H9 (cell line): Measurements from ENCODE around the gene SLC7A14. TPM values are rescaled to one million over a fixed set of nuclear protein-coding genes. Genes with fewer than 3 reads are reported as not detected.

ENCODE experiments used
- DNase-seq: peaks from one replicate; pipeline ENCODE4 v3.0.0-alpha.2; 2017
- H2AFZ ChIP-seq: one replicate; pipeline ENCODE4 v1.6.1; 2013; ENCODE audit warnings: mild to moderate bottlenecking, low read length, control low read depth, moderate library complexity
- H2AK5ac ChIP-seq: 2 replicates; pipeline ENCODE4 v1.6.1; 2013; ENCODE audit warnings: low read length, control low read depth, mixed read lengths; ENCODE audit not compliant: insufficient read length
- H2BK120ac ChIP-seq: one replicate; pipeline ENCODE4 v1.6.1; 2013; ENCODE audit warnings: low read depth, mild to moderate bottlenecking, low read length, control low read depth, inconsistent platforms; ENCODE audit not compliant: poor library complexity, severe bottlenecking
- H2BK12ac ChIP-seq: 2 replicates; pipeline ENCODE4 v1.6.1; 2013; ENCODE audit warnings: low read length, control low read depth, mixed read lengths, low read depth; ENCODE audit not compliant: insufficient read length
- H2BK15ac ChIP-seq: 2 replicates; pipeline ENCODE4 v1.6.1; 2013; ENCODE audit warnings: low read depth, low read length, control low read depth
- H2BK20ac ChIP-seq: one replicate; pipeline ENCODE4 v1.6.1; 2013; ENCODE audit warnings: low read depth, mild to moderate bottlenecking, low read length, control low read depth, inconsistent platforms; ENCODE audit not compliant: poor library complexity, severe bottlenecking
- H2BK5ac ChIP-seq: 2 replicates; pipeline ENCODE4 v1.6.1; 2013; ENCODE audit warnings: low read length, control low read depth, mixed read lengths; ENCODE audit not compliant: insufficient read length
- H3K14ac ChIP-seq: 2 replicates; pipeline ENCODE4 v1.6.1; 2013; ENCODE audit warnings: low read length, control low read depth; ENCODE audit not compliant: insufficient read depth
- H3K18ac ChIP-seq: 2 replicates; pipeline ENCODE4 v1.6.1; 2013; ENCODE audit warnings: low read depth, mild to moderate bottlenecking, mixed read lengths, low read length, control low read depth; ENCODE audit not compliant: insufficient read length
- H3K23ac ChIP-seq: 2 replicates; pipeline ENCODE4 v1.6.1; 2013; ENCODE audit warnings: low read length, control low read depth, mixed read lengths, low read depth; ENCODE audit not compliant: insufficient read length
- H3K23me2 ChIP-seq: 2 replicates; pipeline ENCODE4 v1.6.1; 2013; ENCODE audit warnings: low read depth, mild to moderate bottlenecking, mixed read lengths, low read length, control low read depth; ENCODE audit not compliant: insufficient read length, poor library complexity, severe bottlenecking
- H3K27ac ChIP-seq: 2 replicates; pipeline ENCODE4 v1.5.1; 2013; ENCODE audit warnings: low read length, control low read depth, mixed read lengths, low read depth; ENCODE audit not compliant: insufficient read length
- H3K27me3 ChIP-seq: 2 replicates; pipeline ENCODE4 v1.6.1; 2013; ENCODE audit warnings: low read length, control low read depth, inconsistent platforms; ENCODE audit not compliant: insufficient read depth
- H3K4ac ChIP-seq: 2 replicates; pipeline ENCODE4 v1.6.1; 2013; ENCODE audit warnings: low read depth, mild to moderate bottlenecking, control low read depth, inconsistent platforms, low read length, moderate library complexity
- H3K4me1 ChIP-seq: 2 replicates; pipeline ENCODE4 v1.6.1; 2013; ENCODE audit warnings: low read length, control low read depth, inconsistent platforms; ENCODE audit not compliant: insufficient read depth
- H3K4me2 ChIP-seq: 2 replicates; pipeline ENCODE4 v1.6.1; 2013; ENCODE audit warnings: low read length, control low read depth, mixed read lengths; ENCODE audit not compliant: insufficient read length, insufficient read depth
- H3K56ac ChIP-seq: 2 replicates; pipeline ENCODE4 v1.6.1; 2013; ENCODE audit warnings: low read depth, mild to moderate bottlenecking, mixed read lengths, low read length, control low read depth; ENCODE audit not compliant: insufficient read length
- H3K79me1 ChIP-seq: 2 replicates; pipeline ENCODE4 v1.6.1; 2013; ENCODE audit warnings: low read depth, mild to moderate bottlenecking, moderate library complexity, low read length, control low read depth, inconsistent platforms; ENCODE audit not compliant: insufficient read depth, poor library complexity, severe bottlenecking
- H3K79me2 ChIP-seq: 2 replicates; pipeline ENCODE4 v1.6.1; 2013; ENCODE audit warnings: low read length, control low read depth, inconsistent platforms; ENCODE audit not compliant: insufficient read depth
- H3K9ac ChIP-seq: 2 replicates; pipeline ENCODE4 v1.6.1; 2013; ENCODE audit warnings: low read length, control low read depth, mixed read lengths; ENCODE audit not compliant: insufficient read length; ENCODE audit errors: extremely low read depth
- H3K9me3 ChIP-seq: one replicate; pipeline ENCODE4 v1.6.1; 2013; ENCODE audit warnings: low read depth, low read length, inconsistent platforms; ENCODE audit not compliant: control insufficient read depth
- H3T11ph ChIP-seq: one replicate; pipeline ENCODE4 v1.6.1; 2013; ENCODE audit warnings: mild to moderate bottlenecking, low read length, control low read depth, inconsistent platforms
- H4K20me1 ChIP-seq: one replicate; pipeline ENCODE4 v1.6.1; 2013; ENCODE audit not compliant: control insufficient read depth, insufficient read length, insufficient read depth
- H4K5ac ChIP-seq: 2 replicates; pipeline ENCODE4 v1.6.1; 2013; ENCODE audit warnings: low read depth, mild to moderate bottlenecking, mixed read lengths, low read length, control low read depth; ENCODE audit not compliant: insufficient read length
- H4K8ac ChIP-seq: replicated peaks from 2 replicates; pipeline ENCODE4 v1.6.1; 2013; ENCODE audit warnings: low read length, control low read depth, mixed read lengths, low read depth; ENCODE audit not compliant: insufficient read length
- H4K91ac ChIP-seq: 2 replicates; pipeline ENCODE4 v1.6.1; 2013; ENCODE audit warnings: low read depth, mild to moderate bottlenecking, moderate library complexity, mixed read lengths, low read length, control low read depth; ENCODE audit not compliant: insufficient read length
- H3K27ac Mint-ChIP-seq, 3 experiments: 2 replicates in 2 of 3; 3 replicates in 1 of 3; pipeline ENCODE4 v1.8.0; 2020 to 2021; ENCODE audit warnings: mixed read lengths in 3 of 3, mild to moderate bottlenecking in 1 of 3, moderate library complexity in 1 of 3
- H3K27me3 Mint-ChIP-seq: 2 replicates; pipeline ENCODE4 v1.8.0; 2021; ENCODE audit warnings: low read depth, mild to moderate bottlenecking, moderate library complexity, mixed read lengths
- H3K36me3 Mint-ChIP-seq, 3 experiments: 2 replicates in 2 of 3; 3 replicates in 1 of 3; pipeline ENCODE4 v1.8.0; 2020 to 2021; ENCODE audit warnings: low read depth in 3 of 3, mixed read lengths in 3 of 3; ENCODE audit not compliant: insufficient read depth in 1 of 3
- H3K4me1 Mint-ChIP-seq, 2 experiments: 2 replicates each; pipeline ENCODE4 v1.8.0; 2020; ENCODE audit warnings: mixed read lengths in 2 of 2
- H3K4me3 Mint-ChIP-seq, 2 experiments: 2 replicates in 1 of 2; 3 replicates in 1 of 2; pipeline ENCODE4 v1.8.0; 2020 to 2021; ENCODE audit warnings: mild to moderate bottlenecking in 2 of 2, mixed read lengths in 2 of 2, moderate library complexity in 1 of 2
- H3K9me3 Mint-ChIP-seq, 2 experiments: 2 replicates in 1 of 2; 3 replicates in 1 of 2; pipeline ENCODE4 v1.8.0; 2020; ENCODE audit warnings: mild to moderate bottlenecking in 2 of 2, mixed read lengths in 2 of 2, moderate library complexity in 1 of 2
- CTCF ChIP-seq: fragments of 200-600 bp; sonication (generic); conservative IDR thresholded peaks from 3 replicates; pipeline ENCODE4 v1.8.0; 2021; ENCODE audit warnings: antibody characterized with exemption, mild to moderate bottlenecking
- WGBS: extraction: QIAGEN DNeasy Blood & Tissue Kit; methylation state at CpG from one replicate; pipeline ENCODE4 v1.1.7; 2013; ENCODE audit warnings: missing lambda C conversion rate, low lambda C conversion rate, mixed read lengths; ENCODE audit not compliant: insufficient read length; ENCODE audit errors: extremely low coverage; 5-methylcytosine and 5-hydroxymethylcytosine counted together
- total RNA-seq: library from RNA; stranded (reverse); gene quantifications from 2 replicates; pipeline ENCODE4 v1.2.1, GENCODE V29; 2021

Gene SLC7A14
- total RNA-seq, 1 experiment from 2014 or later = 0.42 TPM

DNA sequence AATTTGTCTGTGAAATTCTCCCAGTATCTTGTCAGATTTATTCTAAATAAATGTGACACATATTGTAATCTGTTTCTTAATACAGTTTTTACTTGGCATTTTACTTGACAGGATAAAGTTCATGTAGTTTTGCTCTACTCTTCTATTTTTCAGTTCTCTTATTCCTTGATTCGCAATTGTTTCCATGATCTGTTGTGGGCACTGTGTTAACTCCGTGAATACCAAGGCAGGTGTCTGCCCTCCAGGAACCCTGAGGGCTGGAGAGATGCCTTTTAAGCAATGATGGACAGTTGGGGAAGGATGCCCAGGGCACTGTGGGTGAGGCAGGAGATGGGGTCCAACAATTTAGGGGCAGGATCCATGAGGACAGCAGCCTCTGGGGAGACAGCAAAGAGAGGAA, 164.1 kb downstream of the SLC7A14 start:
- H3K9ac ChIP-seq = no peak overlapping the region
- H3K4me3 Mint-ChIP-seq = peak overlapping the region in 1 of 2 experiments; percentile 21; a peak in 1 of 5 replicates
- H3K27ac Mint-ChIP-seq = no peak overlapping the region
- no peak for TF ChIP-seq CTCF
- H3K18ac ChIP-seq = no peak overlapping the region
- H3K4me1 ChIP-seq = 0 out of 2 replicates have a peak, but pooled peaks cover 3% of the 10 kb centered on the region
- H3K27me3 ChIP-seq = peaks cover 25% of the 10 kb centered on the region; the same call in 1 of the 2 replicates
- H3T11ph ChIP-seq = no peak overlapping the region
- H4K8ac ChIP-seq = no peak overlapping the region
- no peak overlapping the region for H2AFZ ChIP-seq
- H3K23ac ChIP-seq = no peak overlapping the region
- H3K23me2 ChIP-seq = peaks cover 13% of the 10 kb centered on the region
- H3K4me2 ChIP-seq = no peak overlapping the region
- no CpG with 5 or more reads among the region's 2 CpGs for WGBS
- no peaks in the 10 kb centered on the region for H3K79me1 ChIP-seq
- no peak for DNase-seq
- H3K4me1 Mint-ChIP-seq = peaks cover 21 to 28% of the 10 kb centered on the region in 2 experiments
- no peaks in the 10 kb centered on the region for H3K79me2 ChIP-seq
- H3K27me3 Mint-ChIP-seq = peaks cover 50% of the 10 kb centered on the region
- no peak overlapping the region for H3K14ac ChIP-seq
- H3K4ac ChIP-seq = no peak overlapping the region
- H3K9me3 ChIP-seq = no peaks in the 10 kb centered on the region
- no peak overlapping the region for H2BK12ac ChIP-seq
- H4K20me1 ChIP-seq = no peaks in the 10 kb centered on the region
- H4K91ac ChIP-seq = no peak overlapping the region
- no peak overlapping the region for H2BK5ac ChIP-seq
- H3K36me3 Mint-ChIP-seq = peaks cover 0 to 7% (median 0%) of the 10 kb centered on the region in 3 experiments; a peak in 3 of 7 replicates
- H3K9me3 Mint-ChIP-seq = no peaks in the 10 kb centered on the region
- H2BK20ac ChIP-seq = no peak overlapping the region
- H3K56ac ChIP-seq = no peak overlapping the region
- no peak overlapping the region for H4K5ac ChIP-seq
- no peak overlapping the region for H2AK5ac ChIP-seq
- no peak overlapping the region for H2BK15ac ChIP-seq
- H3K27ac ChIP-seq = no peak overlapping the region
- H2BK120ac ChIP-seq = no peak overlapping the region
